Neuron (in vitro differentiated cells): Measurements from ENCODE around the gene UBE2L6.

Experiments used
- H2AFZ ChIP-seq: one replicate; pipeline ENCODE4 v1.6.1; 2013; ENCODE audit warnings: low read depth, mild to moderate bottlenecking, inconsistent platforms, low read length, moderate library complexity
- H3K27me3 ChIP-seq: one replicate; pipeline ENCODE4 v1.6.1; 2013; ENCODE audit warnings: low read length; ENCODE audit not compliant: insufficient read depth
- H3K36me3 ChIP-seq: one replicate; pipeline ENCODE4 v1.6.1; 2013; ENCODE audit warnings: low read length; ENCODE audit not compliant: insufficient read depth
- H3K4me1 ChIP-seq: one replicate; pipeline ENCODE4 v1.6.1; 2013; ENCODE audit warnings: low read length; ENCODE audit not compliant: insufficient read depth
- H3K4me3 ChIP-seq: 2 replicates; pipeline ENCODE4 v1.5.1; 2013; ENCODE audit warnings: mild to moderate bottlenecking, low read length, moderate library complexity
- H3K9me3 ChIP-seq: one replicate; pipeline ENCODE4 v1.6.1; 2013; ENCODE audit warnings: low read length

The UBE2L6 gene

GRCh38 chr11:57596266-57596885, 28.9 kb upstream of the UBE2L6 start:
- Histone ChIP-seq H3K4me3 (no peak overlapping the region), H3K4me1 (peaks cover 38% of the 10 kb centered on the region), H3K36me3 (peaks cover 3% of the 10 kb centered on the region), H3K9me3 (no peaks in the 10 kb centered on the region), H2AFZ (no peak overlapping the region), H3K27me3 (no peaks in the 10 kb centered on the region)

GRCh38 chr11:57588046-57588710, 20.7 kb upstream of the UBE2L6 start:
- H3K4me1 ChIP-seq, result peaks cover 17% of the 10 kb centered on the region
- no peaks in the 10 kb centered on the region for H3K36me3 ChIP-seq
- no peak overlapping the region for H2AFZ ChIP-seq
- no peak overlapping the region for H3K4me3 ChIP-seq
- no peaks in the 10 kb centered on the region for H3K27me3 ChIP-seq
- H3K9me3 ChIP-seq, result no peaks in the 10 kb centered on the region

- Histone ChIP-seq H3K4me3 (no peak overlapping the region), H3K36me3 (no peaks in the 10 kb centered on the region), H3K9me3 (no peaks in the 10 kb centered on the region), H3K4me1 (peaks cover 17% of the 10 kb centered on the region), H3K27me3 (no peaks in the 10 kb centered on the region), H2AFZ (no peak overlapping the region)
Measured at GRCh38 chr11:57586711-57587245, 19.3 kb upstream of the UBE2L6 start.

GRCh38 chr11:57585301-57585700, 17.8 kb upstream of the UBE2L6 start:
- Histone ChIP-seq H3K4me3 (no peak overlapping the region), H3K36me3 (no peaks in the 10 kb centered on the region), H3K27me3 (no peaks in the 10 kb centered on the region), H2AFZ (no peak overlapping the region), H3K4me1 (peaks cover 17% of the 10 kb centered on the region), H3K9me3 (no peaks in the 10 kb centered on the region)

GRCh38 chr11:57584341-57584740, 16.9 kb upstream of the UBE2L6 start:
- Histone ChIP-seq H3K36me3 (no peaks in the 10 kb centered on the region), H3K4me1 (peaks cover 17% of the 10 kb centered on the region), H3K4me3 (no peak overlapping the region), H3K27me3 (no peaks in the 10 kb centered on the region), H3K9me3 (no peaks in the 10 kb centered on the region), H2AFZ (no peak overlapping the region)

GRCh38 chr11:57574061-57574460, 6.6 kb upstream of the UBE2L6 start:
- Histone ChIP-seq H3K36me3 (no peaks in the 10 kb centered on the region), H3K4me1 (peaks cover 16% of the 10 kb centered on the region), H3K27me3 (no peaks in the 10 kb centered on the region), H3K9me3 (no peaks in the 10 kb centered on the region), H2AFZ (no peak overlapping the region), H3K4me3 (no peak overlapping the region)

- Histone ChIP-seq H3K36me3 (no peaks in the 10 kb centered on the region), H3K27me3 (no peaks in the 10 kb centered on the region), H3K9me3 (no peaks in the 10 kb centered on the region), H3K4me3 (no peak overlapping the region), H2AFZ (no peak overlapping the region), H3K4me1 (peaks cover 27% of the 10 kb centered on the region)
Measured at GRCh38 chr11:57571606-57572005, 4.1 kb upstream of the UBE2L6 start.

- Histone ChIP-seq H3K36me3 (no peaks in the 10 kb centered on the region), H3K4me3 (peak overlapping the region; percentile 72), H3K4me1 (peaks cover 30% of the 10 kb centered on the region), H3K27me3 (no peaks in the 10 kb centered on the region), H3K9me3 (no peaks in the 10 kb centered on the region), H2AFZ (peak overlapping the region; percentile 84)
Measured at GRCh38 chr11:57568330-57568766, 876 bp upstream of the UBE2L6 start.

- no peaks in the 10 kb centered on the region for H3K27me3 ChIP-seq
Measured at GRCh38 chr11:57566905-57567514, 462 bp downstream of the UBE2L6 start.

GRCh38 chr11:57566005-57566904, 1.2 kb downstream of the UBE2L6 start:
- H2AFZ ChIP-seq, result no peak overlapping the region
- no peaks in the 10 kb centered on the region for H3K27me3 ChIP-seq
- H3K4me1 ChIP-seq, result peaks cover 29% of the 10 kb centered on the region
- peak overlapping the region; percentile 72 for H3K4me3 ChIP-seq
- no peaks in the 10 kb centered on the region for H3K9me3 ChIP-seq
- H3K36me3 ChIP-seq, result peaks cover 10% of the 10 kb centered on the region

More at GRCh38 chr11:57566905-57567514, 462 bp downstream of the UBE2L6 start:
- Histone ChIP-seq H3K36me3 (peaks cover 3% of the 10 kb centered on the region), H2AFZ (peak overlapping the region; percentile 58), H3K4me1 (peaks cover 29% of the 10 kb centered on the region), H3K9me3 (no peaks in the 10 kb centered on the region), H3K4me3 (peak overlapping the region; percentile 72)

- no peaks in the 10 kb centered on the region for H3K27me3 ChIP-seq
- no peak overlapping the region for H2AFZ ChIP-seq
- no peaks in the 10 kb centered on the region for H3K9me3 ChIP-seq
- H3K4me3 ChIP-seq, result no peak overlapping the region
- peaks cover 16% of the 10 kb centered on the region for H3K4me1 ChIP-seq
- H3K36me3 ChIP-seq, result peaks cover 36% of the 10 kb centered on the region
Measured at GRCh38 chr11:57562596-57562995, 4.9 kb downstream of the UBE2L6 start.

GRCh38 chr11:57560146-57560545, 7.3 kb downstream of the UBE2L6 start:
- H3K4me1 ChIP-seq, result no peaks in the 10 kb centered on the region
- peaks cover 57% of the 10 kb centered on the region for H3K36me3 ChIP-seq
- H3K4me3 ChIP-seq, result no peak overlapping the region
- H3K9me3 ChIP-seq, result no peaks in the 10 kb centered on the region
- no peak overlapping the region for H2AFZ ChIP-seq
- no peaks in the 10 kb centered on the region for H3K27me3 ChIP-seq
